Measurements from ENCODE around the gene XPO1.
"Not testable (repeated sequence)": the region's sequence is repeated elsewhere in the genome, so short reads cannot be mapped to it uniquely, and the experiment has no call there.

Gene XPO1

DNA sequence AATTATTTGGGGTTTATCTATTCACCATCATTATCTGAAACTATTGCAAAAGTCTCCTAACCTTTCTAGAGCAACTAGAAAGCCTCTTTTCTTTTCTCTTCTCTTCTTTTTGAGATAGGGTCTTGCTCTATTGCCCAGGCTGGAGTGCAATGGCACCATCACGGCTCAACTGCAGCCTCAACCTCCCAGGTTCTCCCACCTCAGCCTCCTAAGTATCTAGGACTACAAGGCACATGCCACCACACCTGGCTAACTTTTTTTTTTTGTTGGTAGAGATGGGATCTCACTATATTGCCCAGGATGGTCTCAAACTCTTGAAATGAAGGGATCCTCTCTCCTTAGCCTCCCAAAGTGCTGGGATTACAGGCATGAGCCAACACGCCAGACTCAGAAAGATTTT is 24.5 kb upstream of the XPO1 start:
- DNase-seq (ENCODE audit: low read depth): no peak
- H3K4me3 ChIP-seq (ENCODE audit: low read depth, low read length): no peak overlapping the region
- TF ChIP-seq, protein P1, sequence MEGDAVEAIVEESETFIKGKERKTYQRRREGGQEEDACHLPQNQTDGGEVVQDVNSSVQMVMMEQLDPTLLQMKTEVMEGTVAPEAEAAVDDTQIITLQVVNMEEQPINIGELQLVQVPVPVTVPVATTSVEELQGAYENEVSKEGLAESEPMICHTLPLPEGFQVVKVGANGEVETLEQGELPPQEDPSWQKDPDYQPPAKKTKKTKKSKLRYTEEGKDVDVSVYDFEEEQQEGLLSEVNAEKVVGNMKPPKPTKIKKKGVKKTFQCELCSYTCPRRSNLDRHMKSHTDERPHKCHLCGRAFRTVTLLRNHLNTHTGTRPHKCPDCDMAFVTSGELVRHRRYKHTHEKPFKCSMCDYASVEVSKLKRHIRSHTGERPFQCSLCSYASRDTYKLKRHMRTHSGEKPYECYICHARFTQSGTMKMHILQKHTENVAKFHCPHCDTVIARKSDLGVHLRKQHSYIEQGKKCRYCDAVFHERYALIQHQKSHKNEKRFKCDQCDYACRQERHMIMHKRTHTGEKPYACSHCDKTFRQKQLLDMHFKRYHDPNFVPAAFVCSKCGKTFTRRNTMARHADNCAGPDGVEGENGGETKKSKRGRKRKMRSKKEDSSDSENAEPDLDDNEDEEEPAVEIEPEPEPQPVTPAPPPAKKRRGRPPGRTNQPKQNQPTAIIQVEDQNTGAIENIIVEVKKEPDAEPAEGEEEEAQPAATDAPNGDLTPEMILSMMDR (IDR thresholded peaks at IDR 0.05; ENCODE audit: control insufficient read depth, extremely low read depth, insufficient read depth): no peak

DNA sequence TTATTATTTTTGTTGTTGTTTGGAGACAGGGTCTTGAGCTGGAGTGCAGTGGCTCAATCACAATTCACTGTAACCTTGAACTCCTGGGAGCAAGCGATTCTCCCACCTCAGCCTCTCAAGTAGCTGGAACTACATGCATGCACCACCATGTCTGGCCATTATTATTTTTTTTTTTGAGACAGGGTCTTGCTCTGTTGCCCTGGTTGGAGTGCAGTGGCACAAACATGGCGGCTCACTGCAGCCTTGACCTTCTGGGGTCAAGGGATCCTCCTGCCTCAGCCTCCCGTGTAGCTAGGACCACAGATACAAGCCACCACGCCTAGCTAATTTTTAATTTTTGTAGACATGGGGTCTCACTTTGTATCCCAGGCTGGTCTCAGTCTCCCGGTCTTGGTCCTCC is 20.0 kb upstream of the XPO1 start:
- H3K4me3 ChIP-seq (ENCODE audit: low read depth, low read length): no peak overlapping the region
- no peak for DNase-seq (ENCODE audit: low read depth)
- TF ChIP-seq, protein P1 (IDR thresholded peaks at IDR 0.05; ENCODE audit: control insufficient read depth, extremely low read depth, insufficient read depth): no peak

DNA sequence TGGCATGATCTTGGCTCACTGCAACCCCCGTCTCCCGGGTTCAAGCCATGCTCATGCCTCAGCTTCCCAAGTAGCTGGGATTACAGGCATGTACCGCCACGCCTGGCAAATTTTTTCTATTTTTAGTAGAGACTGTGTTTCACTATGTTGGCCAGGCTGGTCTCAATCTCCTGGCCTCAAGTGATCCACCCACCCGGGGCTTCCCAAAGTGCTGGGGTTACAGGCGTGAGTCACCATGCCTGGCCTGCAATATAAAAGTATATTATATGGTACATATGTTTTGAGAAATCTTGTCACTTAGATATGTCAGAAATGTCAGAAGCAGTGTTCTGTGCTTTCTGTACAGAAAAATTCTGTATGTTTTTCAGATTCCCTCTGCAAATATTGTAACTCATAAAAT is 19.2 kb upstream of the XPO1 start:
- TF ChIP-seq, protein P1 (IDR thresholded peaks at IDR 0.05; ENCODE audit: control insufficient read depth, extremely low read depth, insufficient read depth): no peak
- DNase-seq (ENCODE audit: low read depth): no peak
- no peak overlapping the region for H3K4me3 ChIP-seq (ENCODE audit: low read depth, low read length)

DNA sequence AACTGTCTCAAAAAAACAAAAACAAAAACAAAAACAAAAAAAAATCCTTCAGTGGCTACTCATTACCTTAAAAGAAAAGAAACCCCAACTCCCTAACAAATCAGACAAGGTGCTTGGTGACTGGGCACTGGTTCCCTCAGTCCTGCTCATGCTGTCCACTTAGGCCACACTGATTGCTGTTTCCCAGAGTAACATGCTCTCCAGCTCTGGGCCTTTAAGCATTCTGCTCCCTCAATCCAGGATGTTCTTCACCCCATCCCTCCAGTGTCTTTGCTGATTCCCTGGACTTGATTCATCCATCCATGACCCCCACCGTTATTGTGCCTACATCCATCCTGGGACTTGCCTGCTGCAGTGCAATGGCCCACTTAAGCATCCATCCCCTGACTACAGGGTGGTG is 16.4 kb upstream of the XPO1 start:
- TF ChIP-seq, protein P1 (IDR thresholded peaks at IDR 0.05; ENCODE audit: control insufficient read depth, extremely low read depth, insufficient read depth): no peak
- H3K4me3 ChIP-seq (ENCODE audit: low read depth, low read length): no peak overlapping the region
- no peak for DNase-seq (ENCODE audit: low read depth)

DNA sequence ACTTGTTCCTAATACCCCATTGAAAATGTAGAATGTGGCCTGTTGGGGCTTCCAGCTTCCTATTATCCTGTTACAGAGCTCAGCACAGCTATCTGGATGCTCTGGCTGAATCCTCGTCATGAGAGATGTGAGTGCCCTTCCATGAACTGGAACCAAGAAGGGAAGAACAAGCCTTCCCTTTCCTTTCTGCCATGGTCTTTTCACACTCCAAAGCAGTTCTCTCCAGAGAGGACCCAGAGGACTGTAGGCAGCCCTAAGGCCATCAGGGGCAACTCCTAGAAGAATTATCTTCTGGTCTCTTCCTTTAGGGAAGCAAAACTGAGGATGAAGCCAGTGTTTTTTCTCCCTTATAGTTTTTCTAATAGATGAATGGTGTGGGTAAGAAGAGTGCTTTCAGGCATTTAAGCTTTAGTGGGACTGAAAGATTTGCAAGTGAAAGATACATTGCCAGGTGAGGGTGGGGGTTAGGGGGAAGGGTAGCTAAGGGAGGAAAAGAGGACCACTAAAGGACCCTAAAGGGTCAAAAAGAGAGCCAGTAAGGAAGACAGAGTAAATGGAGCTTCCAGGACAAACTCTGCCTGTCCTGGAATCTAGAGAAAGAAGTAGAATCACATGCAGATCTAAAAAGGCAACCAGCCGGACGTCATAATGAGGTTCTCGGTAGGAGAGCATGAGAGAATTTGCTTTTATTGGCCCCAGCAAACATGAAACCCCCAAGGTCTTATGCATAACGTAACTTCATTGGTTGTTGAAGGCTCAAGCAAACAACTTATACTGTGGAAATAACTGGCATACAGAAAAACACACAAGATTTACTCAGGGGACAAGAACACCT is 12.4 kb upstream of the XPO1 start:
- TF ChIP-seq, protein P1 (IDR thresholded peaks at IDR 0.05; ENCODE audit: control insufficient read depth, extremely low read depth, insufficient read depth): no peak
- H3K4me3 ChIP-seq (ENCODE audit: low read depth, low read length): no peak overlapping the region
- DNase-seq (ENCODE audit: low read depth): no peak

DNA sequence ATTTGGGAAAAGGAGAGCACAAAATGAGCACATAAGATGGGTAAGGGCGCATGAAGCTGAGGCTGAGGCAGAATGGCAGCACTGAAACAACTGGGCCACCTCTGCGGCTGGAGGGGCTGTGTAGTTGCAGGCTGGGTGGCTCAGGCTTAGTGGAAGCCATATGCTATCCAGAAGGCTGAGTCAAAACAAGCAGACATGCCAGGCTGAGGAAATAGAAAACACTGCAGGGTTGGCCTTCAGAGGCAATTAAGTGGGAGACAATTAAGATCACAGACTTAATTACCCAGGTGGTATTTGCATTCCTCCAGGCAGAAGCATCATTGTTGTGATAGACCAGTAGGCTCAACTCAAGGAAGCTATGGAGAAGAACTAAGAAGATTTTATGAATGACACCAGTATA is 11.4 kb upstream of the XPO1 start:
- no peak for DNase-seq (ENCODE audit: low read depth)
- TF ChIP-seq, protein P1 (IDR thresholded peaks at IDR 0.05; ENCODE audit: control insufficient read depth, extremely low read depth, insufficient read depth): no peak
- no peak overlapping the region for H3K4me3 ChIP-seq (ENCODE audit: low read depth, low read length)

DNA sequence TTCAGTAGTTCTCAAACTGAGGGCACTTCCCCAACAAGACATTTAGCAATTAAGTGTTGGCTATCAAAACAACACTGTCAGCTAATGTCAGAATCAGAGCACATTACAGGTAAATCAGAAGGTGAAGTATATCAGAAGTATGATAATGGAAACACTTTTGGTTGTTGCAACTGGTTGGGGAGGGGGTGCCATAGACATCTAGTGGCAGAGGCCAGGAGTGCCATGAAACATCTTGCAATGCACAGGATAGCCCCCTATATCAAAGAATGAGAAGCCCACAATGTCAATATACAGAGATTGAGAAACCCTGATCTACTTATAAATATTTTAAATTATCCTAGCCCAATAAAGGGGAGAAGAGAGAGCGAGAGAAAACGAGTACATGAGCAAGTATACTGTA is 4.9 kb upstream of the XPO1 start:
- DNase-seq (ENCODE audit: low read depth): no peak
- H3K4me3 ChIP-seq (ENCODE audit: low read depth, low read length): no peak overlapping the region
- TF ChIP-seq, protein P1 (IDR thresholded peaks at IDR 0.05; ENCODE audit: control insufficient read depth, extremely low read depth, insufficient read depth): no peak

DNA sequence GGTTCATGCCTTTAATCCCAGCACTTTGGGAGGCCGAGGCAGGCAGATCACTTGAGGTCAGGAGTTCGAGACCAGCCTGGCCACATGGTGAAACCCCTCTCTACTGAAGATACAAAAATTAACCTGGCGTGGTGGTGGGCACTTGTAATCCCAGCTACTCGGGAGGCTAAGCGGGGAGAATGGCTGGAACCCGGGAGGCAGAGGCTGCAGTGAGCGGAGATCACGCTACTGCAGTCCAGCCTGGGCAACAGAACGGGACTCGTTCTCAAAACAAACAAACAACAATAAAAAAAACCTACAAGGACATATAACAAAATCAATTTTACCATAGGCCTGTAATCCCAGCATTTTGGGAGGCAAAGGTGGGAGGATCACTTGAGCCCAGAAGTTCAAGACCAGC is 2.0 kb upstream of the XPO1 start:
- DNase-seq (ENCODE audit: low read depth); H3K4me3 ChIP-seq (ENCODE audit: low read depth, low read length): not testable (repeated sequence)
